GM23248 (cell line): ENCODE measurements around the gene ERC2.

Source experiments
- EZH2 ChIP-seq: fragments of 200-600 bp; sonication (generic); IDR thresholded peaks from 2 replicates; pipeline ENCODE4 v1.6.1; 2018; ENCODE audit warnings: antibody characterized with exemption, mild to moderate bottlenecking; ENCODE audit not compliant: insufficient read depth, poor library complexity, severe bottlenecking
- EZH2phosphoT487 ChIP-seq: fragments of 200-600 bp; sonication (generic); IDR thresholded peaks from 2 replicates; pipeline ENCODE4 v1.6.1; 2018; ENCODE audit warnings: antibody characterized with exemption, moderate library complexity, mild to moderate bottlenecking, low read depth; ENCODE audit not compliant: insufficient read depth

- TF ChIP-seq EZH2, result no peak
- no peak for TF ChIP-seq EZH2phosphoT487
These were observed 54.4 kb downstream of the ERC2 start for GRCh38 chr3:56413911-56414310.
